NCI-H146 treated with DMSO at 0.1 percent for 48 hours (cell line): ENCODE measurements around the gene TOR2A.

ENCODE experiments used
- DNase-seq: peaks from one replicate; lab custom pipeline; 2025; ENCODE audit not compliant: unreplicated experiment; lab: John Stamatoyannopoulos, UW

The TOR2A gene

DNA sequence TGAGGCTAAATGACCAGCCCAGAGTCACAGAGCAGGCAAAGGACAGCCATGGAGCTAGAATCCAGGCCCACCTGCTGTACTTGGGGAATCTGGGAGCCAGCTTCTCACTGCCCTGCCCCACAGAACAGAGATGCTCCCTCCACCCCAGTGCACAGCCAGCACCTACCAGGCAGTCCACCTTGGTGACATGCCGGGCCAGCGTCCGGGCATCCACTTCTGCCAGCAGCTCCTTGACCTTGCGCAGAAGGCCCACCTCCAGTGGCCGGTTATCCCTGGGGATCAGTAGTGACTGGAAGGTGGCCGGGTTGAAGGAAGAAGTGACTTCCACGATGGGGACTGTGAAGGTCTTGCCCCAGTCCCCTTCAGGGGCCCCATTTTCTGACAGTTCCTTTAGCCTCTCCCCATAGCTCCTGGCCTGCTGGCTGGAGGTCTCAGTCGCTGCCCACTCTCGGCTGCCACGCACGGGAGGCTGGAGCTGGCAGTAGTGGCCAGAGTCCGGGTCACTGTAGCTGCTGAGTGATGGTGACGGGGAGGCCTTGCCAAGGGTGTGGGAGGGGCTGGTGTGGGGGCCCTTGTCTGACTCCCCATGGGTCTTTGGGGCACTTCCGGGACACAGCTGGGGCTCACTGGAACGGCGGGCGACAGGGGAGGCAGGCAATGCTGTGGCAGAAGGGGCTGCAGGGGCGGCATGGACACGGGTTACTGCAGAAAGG, 9.5 kb upstream of the TOR2A start:
- no peak for DNase-seq

DNA sequence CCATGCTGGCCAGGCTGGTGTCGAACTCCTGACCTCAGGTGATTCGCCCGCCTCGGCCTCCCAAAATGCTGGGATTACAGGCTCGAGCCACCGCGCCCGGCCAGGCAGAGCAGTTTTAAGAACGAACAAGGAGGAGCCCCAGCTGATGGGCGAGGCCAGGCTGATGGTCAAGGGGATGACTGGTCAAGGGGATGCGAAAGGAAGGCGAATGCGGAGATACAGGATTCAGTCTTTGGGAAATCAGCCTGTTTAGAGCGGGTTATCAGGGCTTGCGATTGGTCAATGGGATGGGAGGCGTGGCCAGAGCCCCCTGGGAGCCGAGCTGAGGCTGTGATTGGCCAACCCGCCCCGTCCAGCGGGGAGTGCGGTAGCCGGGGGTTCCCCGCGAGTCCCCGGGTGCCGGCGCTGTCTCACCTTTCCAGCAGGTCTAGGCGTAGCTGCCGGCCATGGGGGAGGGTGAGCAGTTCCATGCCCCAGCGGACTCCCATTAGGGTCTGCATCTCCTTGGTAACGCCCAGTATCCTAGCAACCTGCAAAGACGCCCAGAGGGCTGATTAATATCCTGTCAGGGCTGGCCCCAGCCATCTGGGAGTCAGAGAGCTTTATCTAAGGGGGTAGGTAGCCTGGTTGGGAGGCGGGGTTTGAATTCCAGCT, 7.5 kb upstream of the TOR2A start:
- peak; percentile 97 for DNase-seq

DNA sequence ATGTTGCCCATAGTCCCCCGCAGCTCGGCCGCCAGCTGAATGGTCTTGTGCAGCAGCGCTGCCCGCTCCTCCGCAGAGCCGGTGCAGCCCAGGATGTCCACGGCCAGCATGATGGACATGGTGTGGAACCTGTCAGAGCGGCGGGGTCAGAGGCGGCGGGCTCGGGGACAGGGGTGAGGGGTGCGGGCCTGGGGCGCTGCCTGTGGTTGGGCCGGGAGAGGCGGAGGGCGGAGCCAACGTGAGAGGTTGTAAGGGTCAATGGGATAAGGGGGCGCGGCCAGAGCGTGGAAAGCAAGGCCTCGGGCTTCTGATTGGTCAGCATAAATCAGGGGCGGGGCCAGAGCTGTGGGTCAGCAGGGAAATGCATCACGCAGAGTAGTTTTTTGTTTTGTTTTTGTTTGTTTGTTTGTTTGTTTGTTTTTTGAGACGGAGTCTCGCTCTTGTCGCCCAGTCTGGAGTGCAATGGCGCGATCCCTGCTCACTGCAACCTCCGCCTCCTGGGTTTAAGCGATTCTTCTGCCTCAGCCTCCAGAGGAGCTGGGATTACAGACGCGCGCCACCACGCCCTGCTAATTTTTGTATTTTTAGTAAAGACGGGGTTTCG, 6.8 kb upstream of the TOR2A start:
- DNase-seq, result peak; percentile 73

DNA sequence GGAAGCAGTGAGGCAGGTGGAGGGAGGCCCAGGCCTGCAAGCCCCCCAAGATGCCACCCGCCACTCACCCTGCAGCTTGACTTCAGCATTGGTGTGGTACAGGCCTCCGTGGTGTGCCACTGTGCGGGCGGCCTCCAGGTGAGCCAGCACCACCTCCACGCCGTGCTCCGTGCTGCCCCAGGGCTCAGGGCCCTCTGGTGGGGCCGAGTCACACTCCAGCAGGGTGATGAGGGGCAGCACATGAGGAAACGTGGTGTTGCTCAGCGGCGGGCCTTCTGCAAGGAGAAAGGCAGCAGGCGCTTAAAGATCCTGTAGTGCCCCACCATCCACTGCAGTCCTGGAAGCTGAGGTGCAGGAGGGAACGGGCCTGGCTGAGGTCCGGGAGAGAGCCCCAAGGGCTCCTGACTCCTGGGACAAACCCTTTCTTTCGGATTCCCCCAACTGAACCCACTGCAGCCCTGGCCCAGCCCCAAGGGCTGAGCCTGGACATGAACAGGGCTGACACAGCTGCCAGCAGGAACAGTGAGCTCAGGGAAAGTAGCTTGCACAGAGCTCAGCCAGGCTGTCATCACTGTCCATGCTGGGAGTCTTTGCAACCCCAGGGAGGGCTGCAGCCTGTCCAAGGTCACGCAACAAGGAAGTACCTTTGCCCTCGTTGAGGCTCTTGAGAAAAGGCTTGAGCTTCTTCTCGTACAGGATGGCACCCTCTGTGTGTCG, 4.7 kb upstream of the TOR2A start:
- no peak for DNase-seq

DNA sequence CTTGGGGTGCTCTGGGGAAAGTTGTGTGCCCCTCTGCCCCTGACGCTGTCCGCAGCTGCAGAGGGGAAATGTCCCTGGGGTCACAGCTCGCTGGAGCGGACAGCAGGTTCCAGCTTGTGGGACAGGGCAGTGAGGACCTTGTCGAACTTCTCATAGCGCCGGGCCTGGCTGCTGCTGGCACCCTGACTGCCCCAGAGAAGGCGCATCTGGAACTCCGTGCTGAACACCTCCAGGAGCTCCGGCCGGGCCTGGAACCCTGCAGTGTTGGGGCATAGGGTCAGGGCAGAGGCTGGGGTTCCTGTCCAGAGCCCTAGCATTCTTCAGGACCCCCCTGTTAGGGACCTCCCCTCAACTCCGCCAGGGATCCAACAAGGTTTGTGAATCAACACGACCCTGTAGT, 3.6 kb upstream of the TOR2A start:
- no peak for DNase-seq

DNA sequence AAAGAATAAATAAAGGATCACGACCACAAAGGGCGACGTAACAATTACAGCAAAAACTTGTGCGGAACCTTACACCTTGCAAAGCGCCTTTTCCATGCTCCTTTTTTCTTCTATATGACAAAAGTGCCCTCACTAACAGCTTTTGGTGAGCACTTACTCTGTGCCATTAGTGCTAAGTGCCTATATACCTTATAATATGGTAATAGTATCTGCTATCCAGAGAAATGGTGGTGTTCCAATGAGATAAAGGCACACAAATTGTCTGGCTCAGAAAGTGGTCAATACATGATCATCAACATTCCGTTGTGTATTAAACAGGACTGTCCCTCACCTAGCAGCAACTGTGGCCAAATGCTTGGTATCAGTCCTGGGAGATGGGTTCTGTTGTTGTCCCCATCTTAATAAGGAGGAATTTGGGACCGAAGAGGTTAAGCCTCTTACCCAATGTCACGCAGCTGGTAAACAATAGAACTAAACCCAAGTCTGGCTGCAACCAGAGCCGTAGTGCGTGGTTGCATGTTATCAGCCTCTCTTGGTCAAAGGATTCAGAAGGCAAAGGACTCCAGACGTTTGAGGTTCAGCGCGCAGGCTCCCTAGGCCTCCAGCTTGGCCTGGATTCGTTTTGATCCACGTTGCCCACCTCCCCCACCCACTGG, 564 bp upstream of the TOR2A start:
- peak; percentile 22 for DNase-seq

DNA sequence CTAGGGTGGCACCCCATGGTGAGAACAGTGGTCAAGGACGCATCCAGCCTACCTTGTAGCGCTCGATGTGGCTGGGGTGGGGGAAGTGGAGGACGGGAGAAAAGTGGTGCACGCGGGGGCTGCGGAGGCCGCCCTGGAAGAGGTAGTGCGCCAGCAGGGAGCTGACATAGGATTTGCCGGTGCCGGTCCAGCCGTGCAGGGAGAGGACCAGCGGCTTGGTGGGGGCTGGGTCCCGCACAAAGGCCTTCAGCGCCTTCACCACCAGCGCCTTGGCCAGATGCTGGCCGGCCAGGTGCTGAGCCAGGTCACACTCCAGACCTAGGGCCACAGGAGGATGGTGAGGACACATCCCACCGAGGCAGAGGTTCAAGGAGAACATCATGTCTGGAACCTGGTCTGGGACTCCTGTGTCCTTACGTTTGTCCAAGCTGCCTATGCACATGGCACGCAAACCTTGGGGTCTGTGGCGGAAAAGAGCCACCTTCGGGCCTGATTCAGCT, 797 bp downstream of the TOR2A start:
- DNase-seq, result no peak

DNA sequence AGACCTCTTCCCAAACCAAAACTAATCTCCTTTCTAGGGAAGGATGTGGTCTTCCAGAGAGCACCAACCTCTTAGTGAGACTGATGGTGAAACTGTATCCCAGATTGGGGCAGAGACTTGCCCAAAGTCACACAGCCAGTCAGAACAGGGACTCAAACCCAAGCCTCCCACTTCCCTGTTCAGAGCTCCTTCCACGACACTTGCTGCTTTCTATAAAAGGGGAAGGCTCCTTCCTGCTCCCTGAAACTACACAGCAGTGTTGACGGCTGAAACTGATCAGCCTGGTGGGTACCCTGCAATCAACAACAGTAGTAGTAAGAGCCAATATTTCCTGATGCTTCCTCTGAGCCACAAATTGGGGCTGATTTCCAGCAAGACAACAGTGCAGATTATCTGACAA, 1.5 kb downstream of the TOR2A start:
- no peak for DNase-seq

DNA sequence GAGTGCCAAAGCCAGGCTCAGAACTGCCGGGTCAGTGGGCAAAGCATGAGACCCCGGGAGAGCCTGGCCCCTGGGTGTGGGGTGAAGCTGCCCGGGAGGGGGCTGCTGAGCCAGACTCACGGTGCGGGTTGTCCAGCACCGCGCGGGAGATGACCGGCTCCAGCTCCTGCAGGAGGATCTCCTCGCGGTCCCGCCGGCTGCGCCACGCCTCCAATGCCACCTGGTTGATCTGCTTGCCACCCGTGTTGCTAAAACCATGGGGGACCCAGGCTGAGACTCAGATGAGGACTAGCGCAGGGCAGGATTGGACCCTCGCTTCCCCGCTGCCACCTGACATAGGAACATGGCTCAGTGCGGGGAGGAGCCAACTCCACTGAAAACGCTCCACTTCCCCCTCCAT, 2.6 kb downstream of the TOR2A start:
- no peak for DNase-seq

DNA sequence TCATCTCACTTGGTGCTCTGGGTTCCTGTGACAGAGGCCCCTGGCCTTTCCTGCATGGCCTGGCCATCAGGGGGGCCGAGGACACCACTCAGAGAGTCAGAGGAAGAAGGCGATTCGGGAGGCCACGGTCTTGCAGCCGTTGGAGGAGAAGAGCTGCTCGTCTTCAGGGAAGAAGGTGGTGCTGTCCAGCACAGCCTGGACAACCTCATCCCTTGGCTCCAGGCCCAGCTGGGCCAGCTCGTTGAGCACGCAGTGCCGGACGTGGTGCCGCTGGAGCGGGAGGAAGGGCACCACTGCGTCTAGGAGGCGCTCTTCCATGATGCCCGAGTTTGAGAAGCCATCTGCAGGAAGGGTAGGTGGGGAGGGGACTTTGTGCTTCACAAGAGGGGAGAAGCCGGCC, 3.2 kb downstream of the TOR2A start:
- DNase-seq, result no peak

DNA sequence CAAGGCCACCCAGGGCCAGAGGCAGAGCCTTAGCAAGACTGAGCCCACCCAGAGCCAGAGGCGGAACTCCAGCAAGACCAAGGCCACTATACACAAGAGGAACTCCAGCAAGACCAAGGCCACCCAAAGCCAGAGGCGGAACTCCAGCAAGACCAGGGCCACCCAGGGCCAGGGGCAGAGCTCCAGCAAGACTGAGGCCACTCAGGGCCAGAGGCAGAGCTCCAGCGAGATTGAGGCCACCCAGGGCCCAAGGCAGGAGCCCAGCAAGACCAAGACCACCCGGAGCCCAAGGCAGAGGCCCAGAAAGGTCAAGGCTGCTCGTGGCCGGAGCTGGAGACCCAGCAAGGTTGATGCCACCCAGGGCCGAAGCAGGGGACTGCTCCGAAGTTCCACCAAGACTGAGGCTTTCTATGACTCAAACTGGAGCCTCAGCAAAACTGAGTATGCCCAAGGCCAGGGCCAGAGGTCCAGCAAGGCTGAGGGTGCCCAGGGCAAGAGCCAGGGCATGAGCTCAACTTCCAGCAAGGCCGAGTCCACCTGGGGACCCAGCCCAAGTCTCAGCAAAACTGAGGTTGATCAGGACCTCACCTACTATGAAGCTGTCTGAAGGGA, 4.2 kb downstream of the TOR2A start:
- DNase-seq, result no peak

DNA sequence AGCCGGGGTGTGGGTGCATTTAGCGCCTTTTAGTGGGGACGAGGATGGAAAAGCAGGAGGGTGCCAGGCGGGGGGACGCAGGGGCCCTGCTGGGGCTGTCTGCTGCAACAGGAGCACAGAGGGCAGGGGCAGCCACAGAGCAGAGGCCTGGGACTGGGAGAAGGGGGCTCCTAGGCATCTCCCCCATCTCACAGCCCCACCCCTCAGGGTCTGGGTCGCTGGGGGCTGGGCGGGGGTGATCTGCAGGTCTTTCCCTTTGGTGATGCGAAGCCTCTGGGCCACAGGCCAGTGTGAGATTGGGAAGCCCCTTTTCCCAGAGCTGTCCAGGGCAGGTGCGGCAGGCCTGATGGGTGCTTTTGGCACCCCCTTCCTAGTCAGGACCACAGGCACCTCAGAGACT, 4.8 kb downstream of the TOR2A start:
- no peak for DNase-seq

DNA sequence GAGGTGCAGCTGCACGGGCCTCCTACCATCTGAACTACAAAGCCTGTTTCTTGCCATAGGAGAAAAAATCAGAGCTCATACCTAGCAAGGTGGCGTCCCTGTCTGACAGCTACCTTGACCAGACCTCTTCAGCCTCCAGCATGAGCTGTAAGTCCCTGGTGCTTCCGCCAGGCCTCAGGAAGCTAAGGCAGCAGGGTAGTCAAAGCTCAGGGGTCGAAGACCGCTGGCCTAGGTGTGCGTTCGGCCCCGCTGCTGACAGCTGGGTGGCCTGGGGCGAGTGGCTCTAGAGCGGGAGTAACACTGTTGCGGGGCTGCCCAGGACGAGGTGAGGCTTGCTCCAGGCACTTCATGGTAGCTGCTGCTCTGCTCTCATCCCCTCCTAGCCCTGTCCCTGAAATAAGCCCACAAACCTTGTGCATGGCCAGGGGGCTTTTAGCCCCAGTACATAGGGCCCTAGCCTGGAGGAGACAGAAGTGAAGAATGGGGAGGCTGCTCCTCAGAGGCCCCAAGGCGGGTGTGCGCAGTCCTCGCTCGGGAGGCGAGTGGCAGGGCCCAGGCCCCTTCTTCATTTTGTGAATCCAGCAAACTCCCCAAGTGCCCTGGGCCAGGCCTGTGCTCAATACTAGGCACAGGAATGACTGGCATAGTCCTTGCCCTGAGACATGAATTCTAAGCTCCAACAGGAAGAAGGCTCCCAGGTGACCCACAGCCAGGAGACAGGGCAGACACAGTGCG, 5.4 kb downstream of the TOR2A start:
- no peak for DNase-seq

DNA sequence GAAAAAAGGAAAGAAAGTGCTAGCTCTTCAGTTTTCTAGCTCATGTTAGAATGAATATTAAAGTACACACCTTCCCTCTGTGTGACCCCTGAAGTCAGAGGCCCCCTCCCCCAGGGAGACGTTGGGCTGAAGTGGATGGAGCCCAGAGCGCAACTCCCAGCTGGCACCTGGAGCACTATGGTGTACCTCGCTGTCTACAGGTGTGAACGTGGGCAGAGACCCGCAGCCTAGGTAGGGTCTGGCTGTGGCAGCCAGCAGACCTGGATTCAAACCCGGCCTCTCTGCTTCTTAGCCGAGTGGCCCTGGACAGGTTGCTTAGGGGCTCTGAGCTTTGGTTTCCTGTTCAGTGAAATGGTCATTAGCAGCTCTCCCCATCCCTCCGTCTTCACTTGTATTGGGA, 6.3 kb downstream of the TOR2A start:
- no peak for DNase-seq

DNA sequence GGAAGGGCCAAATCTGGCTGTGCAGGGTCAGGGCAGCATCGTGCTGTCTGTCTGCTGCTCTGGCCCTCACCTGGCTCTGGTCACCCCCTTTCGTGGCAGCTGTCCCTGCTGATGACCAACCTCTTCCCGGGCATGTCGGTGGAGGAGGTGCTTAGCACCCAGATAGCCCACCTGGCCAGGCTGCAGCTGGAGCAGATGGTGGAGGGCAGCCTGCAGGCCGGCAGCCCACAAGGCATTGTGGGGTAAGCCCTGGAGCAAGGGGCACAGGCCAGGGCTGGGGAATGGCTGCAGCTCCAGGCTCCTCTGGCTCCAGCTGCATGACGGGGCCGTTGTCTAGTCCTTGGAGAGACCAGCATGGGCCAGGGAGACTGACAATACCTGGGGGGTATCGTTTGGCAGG, 8.2 kb downstream of the TOR2A start:
- DNase-seq, result no peak

DNA sequence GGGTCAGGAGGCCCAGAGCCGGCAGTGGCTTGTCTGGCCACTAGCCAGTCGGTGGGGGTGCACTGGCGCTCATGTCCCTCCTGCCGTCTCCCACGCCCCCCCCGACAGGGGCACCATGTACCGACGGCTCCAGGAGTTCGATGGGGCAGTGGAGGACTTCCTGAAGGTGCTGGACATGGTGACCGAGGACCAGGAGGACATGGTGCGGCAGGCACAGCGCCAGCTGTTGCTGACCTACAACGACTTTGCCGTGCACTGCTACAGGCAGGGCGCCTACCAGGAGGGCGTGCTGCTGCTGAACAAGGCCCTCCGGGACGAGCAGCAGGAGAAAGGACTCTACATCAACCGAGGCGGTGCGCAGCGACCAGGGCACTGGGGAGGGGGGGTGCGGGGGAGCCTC, 11.1 kb downstream of the TOR2A start:
- DNase-seq, result no peak

DNA sequence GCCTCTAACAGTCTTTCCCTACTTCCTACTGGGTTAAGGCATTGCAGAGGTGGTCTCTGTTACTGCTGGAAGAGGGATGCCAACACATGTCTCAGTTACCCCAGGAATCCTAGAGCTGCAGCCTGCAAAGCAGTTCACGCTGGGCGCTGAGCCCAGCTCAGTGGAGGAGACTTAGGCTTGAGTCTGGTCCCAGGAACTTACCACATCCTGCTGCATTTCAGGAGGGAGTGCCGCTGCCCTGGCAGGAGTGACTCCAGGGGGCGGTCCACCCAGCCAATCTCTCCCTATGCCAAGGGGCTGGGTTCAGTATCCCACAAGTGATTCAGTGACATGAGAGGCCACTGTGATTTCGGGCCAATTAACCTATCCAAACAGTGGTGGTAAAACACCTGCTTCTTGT, 11.7 kb downstream of the TOR2A start:
- no peak for DNase-seq

DNA sequence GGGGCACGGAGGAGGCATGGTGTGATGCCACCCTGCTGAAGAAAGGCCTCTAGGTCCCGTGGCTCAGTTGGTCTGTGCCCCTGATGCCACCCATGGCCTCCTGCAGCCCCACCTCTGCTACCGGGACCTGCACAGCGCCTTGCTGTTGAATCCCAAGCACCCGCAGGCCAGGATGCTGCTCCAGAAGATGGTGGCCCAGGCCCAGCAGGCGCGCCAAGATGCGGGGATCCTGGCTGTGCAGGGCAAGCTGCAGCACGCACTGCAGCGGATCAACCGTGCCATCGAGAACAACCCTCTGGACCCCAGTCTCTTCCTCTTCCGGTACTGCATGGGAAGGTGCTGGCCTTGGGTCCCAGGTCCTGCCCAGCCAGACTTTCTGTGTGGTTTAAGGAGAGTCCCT, 12.1 kb downstream of the TOR2A start:
- DNase-seq, result no peak

DNA sequence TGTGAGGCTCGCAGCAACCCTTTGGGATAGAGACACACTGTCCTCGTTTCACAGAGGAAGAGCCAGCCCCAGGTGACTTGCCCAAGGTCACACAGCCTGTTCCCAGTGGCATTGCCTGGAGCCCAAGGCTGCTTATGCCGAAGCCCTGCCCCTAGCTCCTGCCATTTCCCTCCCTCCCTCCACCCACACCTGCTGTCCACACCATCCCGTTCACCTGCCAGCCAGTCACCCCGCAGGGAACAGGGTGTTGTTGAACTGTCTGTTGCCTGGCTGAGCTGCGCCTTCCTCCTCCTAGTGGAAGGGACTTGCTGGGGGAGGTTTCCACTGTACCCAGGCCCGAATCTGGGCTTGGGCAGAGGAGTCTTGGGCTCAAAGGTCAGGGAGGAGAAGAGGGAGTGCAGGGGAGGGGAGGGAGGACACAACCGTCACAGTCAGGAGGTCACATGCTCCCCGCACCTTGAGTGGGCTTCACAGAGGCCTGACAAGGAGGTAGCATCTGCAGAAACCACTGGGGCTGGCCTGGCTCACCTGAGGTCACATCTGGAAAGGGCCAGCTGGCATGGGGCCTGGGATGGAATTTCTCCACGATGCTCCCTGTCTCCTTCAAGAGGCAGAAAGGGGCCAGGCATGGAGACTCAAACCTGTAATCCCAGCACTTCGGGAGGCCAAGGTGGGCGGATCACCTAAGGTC, 12.9 kb downstream of the TOR2A start:
- DNase-seq, result peak; percentile 68

DNA sequence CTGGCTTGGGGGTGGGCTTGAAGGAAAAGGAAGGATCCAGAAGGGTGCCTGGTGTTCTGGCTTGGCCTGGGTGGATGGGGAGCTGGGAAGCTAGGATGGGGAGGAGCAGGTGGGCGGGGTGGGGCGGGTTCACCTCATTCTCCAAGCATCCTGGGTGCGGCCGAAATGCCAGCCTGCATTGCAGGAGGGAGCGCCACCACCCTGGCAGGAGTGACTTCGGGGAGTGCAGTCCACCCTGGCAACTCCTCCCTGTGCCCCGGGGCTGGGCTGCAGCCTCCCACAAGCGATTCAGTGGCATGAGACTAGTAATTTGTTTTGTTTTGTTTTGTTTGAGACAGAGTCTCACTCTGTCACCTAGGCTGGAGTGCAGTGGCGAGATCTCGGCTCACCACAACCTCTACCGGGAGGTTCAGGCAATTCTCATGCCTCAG, 13.7 kb downstream of the TOR2A start:
- DNase-seq, result no peak
